Vagina (tissue), 2 donors: ENCODE measurements around the gene MRTFA.

Source experiments
- CTCF ChIP-seq, 3 experiments: fragments of 450-650 bp in 2 of 3; fragments of 200-600 bp in 1 of 3; sonication (generic) in 1 of 3; IDR thresholded peaks; one replicate each; pipeline ENCODE4 v1.5.1; 2017 to 2019; ENCODE audit warnings: antibody characterized with exemption in 3 of 3, mild to moderate bottlenecking in 2 of 3, moderate library complexity in 2 of 3
- POLR2A ChIP-seq, 2 donors: fragments of 450-650 bp; IDR thresholded peaks; one replicate each; pipeline ENCODE4 v1.6.1; 2017; ENCODE audit warnings: antibody characterized with exemption in 2 of 2, mild to moderate bottlenecking in 2 of 2, moderate library complexity in 2 of 2

GRCh38 chr22:40670058-40670457, 33.5 kb upstream of the MRTFA start:
- TF ChIP-seq CTCF (IDR thresholded peaks at IDR 0.05) (no peak), POLR2A (IDR thresholded peaks at IDR 0.05) (no peak)
